Inflammatory macrophage (primary cell): ENCODE results near the gene LAMA1.
"Not testable (repeated sequence)": the region's sequence is repeated elsewhere in the genome, so short reads cannot be mapped to it uniquely, and the experiment has no call there.

Source experiments
- DNase-seq, 2 donors: peaks; one replicate each; pipeline ENCODE4 v3.0.0-alpha.2; 2020 to 2022

LAMA1 gene

GRCh38 chr18:6942742-6943141, 174.9 kb downstream of the LAMA1 start:
- no peak for DNase-seq

GRCh38 chr18:6941996-6942395, 175.6 kb downstream of the LAMA1 start:
- no peak for DNase-seq

- no peak for DNase-seq
These were observed 177.1 kb downstream of the LAMA1 start for GRCh38 chr18:6940451-6940850.

GRCh38 chr18:6939972-6940371, 177.6 kb downstream of the LAMA1 start:
- no peak for DNase-seq

GRCh38 chr18:6938403-6938802, 179.2 kb downstream of the LAMA1 start:
- not testable (repeated sequence) for DNase-seq

GRCh38 chr18:6938003-6938402, 179.6 kb downstream of the LAMA1 start:
- DNase-seq, result no peak

- no peak for DNase-seq
These were observed 182.7 kb downstream of the LAMA1 start for GRCh38 chr18:6934859-6935258.

- no peak for DNase-seq
These were observed 188.1 kb downstream of the LAMA1 start for GRCh38 chr18:6929370-6930102.

GRCh38 chr18:6928359-6928758, 189.2 kb downstream of the LAMA1 start:
- no peak for DNase-seq

GRCh38 chr18:6927153-6927552, 190.4 kb downstream of the LAMA1 start:
- no peak for DNase-seq

- DNase-seq, result no peak
These were observed 194.4 kb downstream of the LAMA1 start for GRCh38 chr18:6923220-6923619.

- no peak for DNase-seq
These were observed 196.0 kb downstream of the LAMA1 start for GRCh38 chr18:6921571-6921970.

- DNase-seq, result peak; percentile 52 to 63
These were observed 197.3 kb downstream of the LAMA1 start for GRCh38 chr18:6920099-6920955.

- DNase-seq, result no peak
These were observed 200.5 kb downstream of the LAMA1 start for GRCh38 chr18:6917072-6917471.

- no peak for DNase-seq
These were observed 216.2 kb downstream of the LAMA1 start for GRCh38 chr18:6901286-6901926.

- DNase-seq, result no peak
These were observed 225.8 kb downstream of the LAMA1 start for GRCh38 chr18:6891788-6892187.
